NB4 (cell line): ENCODE results near the gene IL17D.

Source experiments
- CTCF ChIP-seq: IDR thresholded peaks from one replicate; pipeline ENCODE4 v1.5.1; 2012; ENCODE audit warnings: low read depth, low read length
- MAX ChIP-seq: IDR thresholded peaks from 2 replicates; pipeline ENCODE4 v1.6.1; 2011; ENCODE audit warnings: low read depth, low read length
- MYC ChIP-seq: IDR thresholded peaks from 2 replicates; pipeline ENCODE4 v1.6.1; 2011; ENCODE audit warnings: low read depth, low read length
- POLR2A ChIP-seq: IDR thresholded peaks from 2 replicates; pipeline ENCODE4 v1.6.1; 2011; ENCODE audit warnings: mild to moderate bottlenecking; ENCODE audit not compliant: insufficient read length; ENCODE audit errors: extremely low read depth

GRCh38 chr13:20714161-20714560, 10.7 kb downstream of the IL17D start:
- no peak for TF ChIP-seq MAX
- TF ChIP-seq CTCF, result no peak
- no peak for TF ChIP-seq POLR2A
- no peak for TF ChIP-seq MYC
